ENCODE measurements around the gene SKOR1. TPM values are rescaled to one million over a fixed set of nuclear protein-coding genes. Genes with fewer than 3 reads are reported as not detected.

Gene SKOR1
- total RNA-seq, 2 experiments from 2014 or later, result 1.0 to 1.5 TPM

GRCh38 chr15:67815036-67815592, 10.2 kb upstream of the SKOR1 start:
- ChIA-PET CTCF (ENCODE audit: unreplicated experiment) (no interaction called here), POLR2A (interaction anchor here (0.6 kb wide), 1 partner anchor 160 kb away, joined by 3 read pairs; no protein-coding TSS in a partner anchor)
- H3K27ac ChIP-seq (ENCODE audit: low read depth, low read length, poor library complexity, severe bottlenecking), result no peak overlapping the region
- H2AFZ ChIP-seq (ENCODE audit: low read length), result no peak overlapping the region
- intact Hi-C loops (cut with micrococcal nuclease; ENCODE audit: unreplicated experiment), result no loop called here
- no peak for DNase-seq (ENCODE audit: low spot score)
- H3K9me3 ChIP-seq (ENCODE audit: low read length), result no peaks in the 10 kb centered on the region
- H4K20me1 ChIP-seq (ENCODE audit: insufficient read depth, low read length), result no peaks in the 10 kb centered on the region
- H3K4me3 ChIP-seq (ENCODE audit: low read depth, low read length, poor library complexity, severe bottlenecking), result no peak overlapping the region
- no peak overlapping the region for H3K4me2 ChIP-seq (ENCODE audit: low read length)
- no TSS peak for BruUV-seq (replicated peaks)
- H3K36me3 ChIP-seq (ENCODE audit: insufficient read depth, low read length), result no peaks in the 10 kb centered on the region; the same call in 1 of the 2 replicates
- no peaks in the 10 kb centered on the region for H3K9me2 ChIP-seq (ENCODE audit: insufficient read depth, low read length)
- H3K79me2 ChIP-seq (ENCODE audit: insufficient read depth, low read depth, low read length), result no peaks in the 10 kb centered on the region
- peaks cover 5% of the 10 kb centered on the region for H3K4me1 ChIP-seq (ENCODE audit: insufficient read depth, low read length, poor library complexity, severe bottlenecking)
- TF ChIP-seq CTCF (conservative IDR thresholded peaks at IDR 0.05; ENCODE audit: low read length) (no peak), EZH2phosphoT487 (IDR thresholded peaks at IDR 0.05; ENCODE audit: borderline replicate concordance, low read depth, low read length) (no peak)

- Histone ChIP-seq H3K4me1 (ENCODE audit: insufficient read depth, low read length, poor library complexity, severe bottlenecking) (peaks cover 5% of the 10 kb centered on the region), H2AFZ (ENCODE audit: low read length) (no peak overlapping the region), H3K79me2 (ENCODE audit: insufficient read depth, low read depth, low read length) (no peaks in the 10 kb centered on the region), H3K4me2 (ENCODE audit: low read length) (no peak overlapping the region), H3K4me3 (ENCODE audit: low read depth, low read length, poor library complexity, severe bottlenecking) (no peak overlapping the region), H3K9me3 (ENCODE audit: low read length) (no peaks in the 10 kb centered on the region), H4K20me1 (ENCODE audit: insufficient read depth, low read length) (no peaks in the 10 kb centered on the region), H3K36me3 (ENCODE audit: insufficient read depth, low read length) (no peaks in the 10 kb centered on the region; the same call in 1 of the 2 replicates), H3K27ac (ENCODE audit: low read depth, low read length, poor library complexity, severe bottlenecking) (no peak overlapping the region), H3K9me2 (ENCODE audit: insufficient read depth, low read length) (no peaks in the 10 kb centered on the region)
- intact Hi-C loops (cut with micrococcal nuclease; ENCODE audit: unreplicated experiment), result no loop called here
- no TSS peak for BruUV-seq (replicated peaks)
- ChIA-PET CTCF (ENCODE audit: unreplicated experiment) (no interaction called here), POLR2A (no interaction called here)
- no peak for DNase-seq (ENCODE audit: low spot score)
- TF ChIP-seq EZH2phosphoT487 (IDR thresholded peaks at IDR 0.05; ENCODE audit: borderline replicate concordance, low read depth, low read length), result no peak
- TF ChIP-seq CTCF (conservative IDR thresholded peaks at IDR 0.05; ENCODE audit: low read length), result no peak
Observed at GRCh38 chr15:67816668-67817067, 8.6 kb upstream of the SKOR1 start.

- no peaks in the 10 kb centered on the region; the same call in 1 of the 2 replicates for H3K36me3 ChIP-seq (ENCODE audit: insufficient read depth, low read length)
Observed at GRCh38 chr15:67818464-67818863, 6.8 kb upstream of the SKOR1 start.

More at GRCh38 chr15:67818464-67818863, 6.8 kb upstream of the SKOR1 start:
- CTCF ChIA-PET (ENCODE audit: unreplicated experiment), result no interaction called here
- Histone ChIP-seq H3K4me2 (ENCODE audit: low read length) (no peak overlapping the region), H3K4me1 (ENCODE audit: insufficient read depth, low read length, poor library complexity, severe bottlenecking) (peaks cover 4% of the 10 kb centered on the region), H3K9me2 (ENCODE audit: insufficient read depth, low read length) (no peaks in the 10 kb centered on the region), H2AFZ (ENCODE audit: low read length) (no peak overlapping the region), H3K79me2 (ENCODE audit: insufficient read depth, low read depth, low read length) (no peaks in the 10 kb centered on the region), H3K4me3 (ENCODE audit: low read depth, low read length, poor library complexity, severe bottlenecking) (no peak overlapping the region), H4K20me1 (ENCODE audit: insufficient read depth, low read length) (no peaks in the 10 kb centered on the region), H3K9me3 (ENCODE audit: low read length) (no peaks in the 10 kb centered on the region), H3K27ac (ENCODE audit: low read depth, low read length, poor library complexity, severe bottlenecking) (no peak overlapping the region)
- POLR2A ChIA-PET, result interaction anchor here (0.7 kb wide), 1 partner anchor 258 kb away, joined by 3 read pairs; no protein-coding TSS in a partner anchor
- no peak for TF ChIP-seq CTCF (conservative IDR thresholded peaks at IDR 0.05; ENCODE audit: low read length)
- TF ChIP-seq EZH2phosphoT487 (IDR thresholded peaks at IDR 0.05; ENCODE audit: borderline replicate concordance, low read depth, low read length), result no peak
- intact Hi-C loops (cut with micrococcal nuclease; ENCODE audit: unreplicated experiment), result no loop called here
- BruUV-seq (replicated peaks), result no TSS peak
- no peak for DNase-seq (ENCODE audit: low spot score)

Data from OCI-LY7 (cell line).